Nucleus accumbens (tissue), 56 donors: Measurements from ENCODE around the gene EXTL1.

Experiments used
- DNase-seq, 56 donors: peaks; one replicate each; lab custom pipeline; 2025; lab: John Stamatoyannopoulos, UW

Gene EXTL1

GRCh38 chr1:26064553-26064952, 43.0 kb downstream of the EXTL1 start:
- no peak for DNase-seq

GRCh38 chr1:26066160-26066559, 44.6 kb downstream of the EXTL1 start:
- no peak for DNase-seq

- DNase-seq, result no peak
Measured at GRCh38 chr1:26066857-26067256, 45.3 kb downstream of the EXTL1 start.

GRCh38 chr1:26067432-26067911, 45.9 kb downstream of the EXTL1 start, which contains the start of gene TRIM63:
TRIM63 (minus strand) TSS chr1:26067630; CDS start chr1:26067494, 136 bp downstream.
- peak in 1 of 56 donors; percentile 0 for DNase-seq

- no peak for DNase-seq
Measured at GRCh38 chr1:26069941-26070295, 48.3 kb downstream of the EXTL1 start.

GRCh38 chr1:26070296-26070962, 48.9 kb downstream of the EXTL1 start:
- no peak for DNase-seq

- DNase-seq, result no peak
Measured at GRCh38 chr1:26070963-26071342, 49.4 kb downstream of the EXTL1 start.

- no peak for DNase-seq
Measured at GRCh38 chr1:26072305-26072704, 50.7 kb downstream of the EXTL1 start.

- DNase-seq, result no peak
Measured at GRCh38 chr1:26075421-26076144, 54.0 kb downstream of the EXTL1 start.

GRCh38 chr1:26077524-26077923, 55.9 kb downstream of the EXTL1 start:
- DNase-seq, result no peak

GRCh38 chr1:26078286-26079177, 57.0 kb downstream of the EXTL1 start:
- no peak for DNase-seq

GRCh38 chr1:26079178-26079563, 57.6 kb downstream of the EXTL1 start:
- DNase-seq, result no peak

- no peak for DNase-seq
Measured at GRCh38 chr1:26079960-26080814, 58.6 kb downstream of the EXTL1 start.

GRCh38 chr1:26081267-26082019, 59.9 kb downstream of the EXTL1 start:
- no peak for DNase-seq

- no peak for DNase-seq
Measured at GRCh38 chr1:26082020-26082350, 60.4 kb downstream of the EXTL1 start.

- no peak for DNase-seq
Measured at GRCh38 chr1:26083208-26083607, 61.6 kb downstream of the EXTL1 start.

- no peak for DNase-seq
Measured at GRCh38 chr1:26084091-26084561, 62.6 kb downstream of the EXTL1 start.

GRCh38 chr1:26084844-26085243, 63.3 kb downstream of the EXTL1 start:
- no peak for DNase-seq
